ENCODE data around the gene FRMD4A.
A peak's percentile ranks its signal among the peaks of the same experiment; 100 is the strongest.
"Not testable (repeated sequence)": the region's sequence is repeated elsewhere in the genome, so short reads cannot be mapped to it uniquely, and the experiment has no call there.

Gene FRMD4A

DNA sequence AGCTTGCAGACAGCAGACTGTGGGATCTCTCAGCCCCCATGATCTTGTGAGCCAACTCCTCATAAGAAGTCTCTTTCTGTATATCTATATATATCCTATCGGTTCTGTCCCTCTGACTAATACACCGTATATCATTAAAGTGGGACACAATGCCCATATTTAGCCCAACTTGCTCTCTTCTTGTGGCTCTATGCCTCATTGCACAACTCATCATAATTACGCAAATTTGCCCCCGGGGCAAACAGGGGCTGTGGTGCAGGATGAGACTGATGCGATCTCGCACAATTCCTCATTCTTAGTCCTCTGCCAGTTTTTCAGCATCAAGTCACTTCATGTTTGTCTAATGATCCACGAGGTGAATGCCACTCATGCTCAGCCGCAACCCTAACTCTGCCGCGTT is 560.8 kb downstream of the FRMD4A start:
- TF ChIP-seq, protein P1, sequence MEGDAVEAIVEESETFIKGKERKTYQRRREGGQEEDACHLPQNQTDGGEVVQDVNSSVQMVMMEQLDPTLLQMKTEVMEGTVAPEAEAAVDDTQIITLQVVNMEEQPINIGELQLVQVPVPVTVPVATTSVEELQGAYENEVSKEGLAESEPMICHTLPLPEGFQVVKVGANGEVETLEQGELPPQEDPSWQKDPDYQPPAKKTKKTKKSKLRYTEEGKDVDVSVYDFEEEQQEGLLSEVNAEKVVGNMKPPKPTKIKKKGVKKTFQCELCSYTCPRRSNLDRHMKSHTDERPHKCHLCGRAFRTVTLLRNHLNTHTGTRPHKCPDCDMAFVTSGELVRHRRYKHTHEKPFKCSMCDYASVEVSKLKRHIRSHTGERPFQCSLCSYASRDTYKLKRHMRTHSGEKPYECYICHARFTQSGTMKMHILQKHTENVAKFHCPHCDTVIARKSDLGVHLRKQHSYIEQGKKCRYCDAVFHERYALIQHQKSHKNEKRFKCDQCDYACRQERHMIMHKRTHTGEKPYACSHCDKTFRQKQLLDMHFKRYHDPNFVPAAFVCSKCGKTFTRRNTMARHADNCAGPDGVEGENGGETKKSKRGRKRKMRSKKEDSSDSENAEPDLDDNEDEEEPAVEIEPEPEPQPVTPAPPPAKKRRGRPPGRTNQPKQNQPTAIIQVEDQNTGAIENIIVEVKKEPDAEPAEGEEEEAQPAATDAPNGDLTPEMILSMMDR (conservative IDR thresholded peaks at IDR 0.05) = no peak
- H3K27ac ChIP-seq = no peak overlapping the region

DNA sequence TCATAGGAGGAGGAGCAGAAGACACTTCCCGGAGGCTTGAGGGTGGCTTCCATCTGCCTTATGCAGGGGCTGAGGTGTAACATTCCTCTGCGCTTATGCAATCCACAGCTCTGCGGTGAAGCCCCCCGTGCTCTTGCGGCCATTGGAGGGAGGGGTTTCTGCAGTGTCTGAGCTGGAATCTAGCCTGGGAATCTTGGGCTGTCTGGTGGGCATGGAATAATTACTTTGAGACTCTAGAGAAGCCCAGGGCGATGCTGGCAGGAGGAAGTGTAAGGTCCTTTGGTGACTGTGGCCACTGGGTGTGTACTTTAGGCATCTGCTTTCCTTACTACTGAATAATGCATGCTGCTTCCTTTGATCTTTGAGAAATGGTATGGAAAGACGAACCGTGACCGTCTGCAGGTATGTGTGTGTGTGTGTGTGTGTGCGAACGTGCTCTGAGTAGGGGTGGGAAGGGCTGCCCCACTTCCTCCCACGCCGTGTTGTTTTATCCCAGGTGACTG is 563.0 kb downstream of the FRMD4A start:
- TF ChIP-seq, protein P1 (conservative IDR thresholded peaks at IDR 0.05) = no peak
- no peak overlapping the region for H3K27ac ChIP-seq

DNA sequence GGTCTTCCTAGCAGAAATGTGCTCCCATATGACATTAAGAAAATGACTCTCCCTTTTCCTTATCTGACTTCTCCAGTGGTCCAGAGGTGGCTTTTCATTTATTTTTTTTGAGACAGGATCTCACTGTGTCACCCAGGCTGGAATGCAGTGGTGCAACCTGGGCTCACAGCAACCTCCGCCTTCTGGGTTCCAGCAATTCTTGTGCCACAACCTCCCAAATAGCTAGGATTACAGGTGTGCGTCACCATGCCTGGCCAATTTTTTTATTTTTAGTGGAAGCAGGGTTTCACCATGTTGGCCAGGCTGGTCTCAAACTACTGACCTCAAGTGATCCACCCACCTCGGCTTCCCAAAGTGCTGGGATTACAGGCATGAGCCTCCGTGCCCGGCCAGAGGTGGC is 563.6 kb downstream of the FRMD4A start:
- not testable (repeated sequence) for H3K27ac ChIP-seq

DNA sequence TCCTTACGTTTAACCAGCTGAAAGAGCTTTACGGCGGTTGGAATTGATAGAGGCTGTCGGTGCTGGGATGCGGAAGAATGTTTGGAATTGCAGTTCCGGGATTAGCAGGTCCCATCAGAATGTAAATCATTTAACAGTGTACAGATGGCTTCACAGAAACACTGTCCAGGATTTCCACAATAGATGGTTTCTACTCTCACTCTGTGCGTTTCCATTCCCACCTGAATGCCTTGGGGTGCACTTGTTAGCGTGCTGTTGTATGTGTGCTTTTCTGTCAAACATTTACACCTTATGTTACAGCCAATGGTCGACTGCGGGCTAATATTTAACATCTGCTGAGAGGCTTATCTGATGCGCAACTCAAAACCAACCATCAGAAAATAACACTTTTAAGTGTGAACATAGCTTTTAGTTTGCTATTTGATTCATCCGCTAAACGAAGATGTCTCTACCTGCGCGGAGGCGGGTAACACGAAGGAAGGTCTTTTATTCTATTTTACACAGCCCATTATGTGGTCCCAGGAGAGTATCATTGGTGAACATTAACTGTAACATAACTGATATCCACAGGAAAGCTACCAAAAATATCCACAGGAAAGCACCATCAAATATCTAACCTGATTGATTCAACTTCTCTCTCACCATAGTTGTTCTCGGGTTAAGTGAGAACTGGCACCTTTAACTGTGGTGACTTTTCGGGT is 564.9 kb downstream of the FRMD4A start:
- peak overlapping the region; percentile 33; the same call in 1 of the 2 replicates for H3K27ac ChIP-seq
- TF ChIP-seq, protein P1 (conservative IDR thresholded peaks at IDR 0.05) = no peak

DNA sequence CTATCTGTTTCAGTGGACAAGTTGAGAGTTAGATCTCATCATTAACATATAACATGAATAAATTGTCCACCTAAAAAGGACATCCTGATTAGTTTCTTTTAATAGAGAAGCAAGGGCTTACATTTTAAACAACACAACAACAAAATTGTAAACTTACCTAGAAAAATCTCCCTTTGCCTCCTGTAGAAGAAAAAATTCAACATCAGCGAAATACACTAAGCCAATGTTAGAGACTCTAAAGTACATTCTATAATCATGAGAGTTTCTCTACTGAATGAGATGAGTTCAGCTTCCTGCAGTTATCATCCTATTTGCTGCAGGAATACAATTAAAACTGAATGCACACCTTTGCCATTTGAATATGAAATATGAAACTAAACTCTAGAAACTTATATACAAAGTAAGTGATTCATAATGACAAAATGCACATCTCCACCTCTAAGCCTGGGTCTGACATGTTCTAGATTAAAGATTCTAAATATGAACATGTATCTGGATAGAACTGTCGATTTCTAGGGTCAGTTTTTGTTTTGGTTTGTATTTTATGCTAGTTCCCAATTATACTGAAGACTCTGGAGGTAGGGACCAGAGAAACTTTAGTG is 569.1 kb downstream of the FRMD4A start:
- TF ChIP-seq, protein P1 (conservative IDR thresholded peaks at IDR 0.05) = no peak
- H3K27ac ChIP-seq = no peak overlapping the region

DNA sequence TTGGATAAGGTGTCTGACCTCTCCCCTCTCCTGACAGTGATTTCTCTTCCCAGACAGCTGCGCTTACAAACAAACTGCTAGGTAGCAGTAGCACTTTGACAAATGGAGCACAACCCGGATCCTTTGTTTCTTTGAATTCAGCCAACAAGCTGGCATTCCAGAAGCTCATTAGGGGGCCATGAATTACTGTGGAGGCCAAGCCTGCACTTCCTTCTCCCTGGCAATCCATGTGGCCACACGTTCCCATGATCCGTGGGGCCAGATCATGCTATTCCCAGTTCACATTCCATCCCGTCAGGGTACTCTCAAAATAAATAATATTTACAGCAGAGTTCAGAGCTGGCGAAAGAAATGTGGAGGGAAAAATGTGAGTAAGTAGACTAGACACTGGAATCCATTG is 571.6 kb downstream of the FRMD4A start:
- no peak overlapping the region for H3K27ac ChIP-seq
- TF ChIP-seq, protein P1 (conservative IDR thresholded peaks at IDR 0.05) = no peak

DNA sequence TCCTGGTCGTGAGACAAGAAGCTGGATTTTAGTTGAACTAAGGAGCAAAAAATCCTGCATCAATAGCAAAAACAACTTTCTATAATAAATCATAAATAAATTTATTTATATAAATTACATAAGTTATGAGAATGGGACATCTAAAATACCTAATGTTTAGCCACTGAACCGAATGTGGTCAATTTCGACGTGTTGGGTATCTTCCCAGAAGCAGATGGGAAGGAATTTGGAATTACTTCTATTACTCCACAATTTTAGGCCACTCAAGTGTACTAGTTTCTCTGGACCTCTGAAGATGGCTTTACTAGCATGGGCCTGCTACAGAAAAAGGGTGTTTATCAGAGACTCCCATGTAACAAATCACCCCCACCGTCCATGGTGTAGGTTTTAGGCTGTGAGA is 572.0 kb downstream of the FRMD4A start:
- TF ChIP-seq, protein P1 (conservative IDR thresholded peaks at IDR 0.05) = no peak
- H3K27ac ChIP-seq = no peak overlapping the region

DNA sequence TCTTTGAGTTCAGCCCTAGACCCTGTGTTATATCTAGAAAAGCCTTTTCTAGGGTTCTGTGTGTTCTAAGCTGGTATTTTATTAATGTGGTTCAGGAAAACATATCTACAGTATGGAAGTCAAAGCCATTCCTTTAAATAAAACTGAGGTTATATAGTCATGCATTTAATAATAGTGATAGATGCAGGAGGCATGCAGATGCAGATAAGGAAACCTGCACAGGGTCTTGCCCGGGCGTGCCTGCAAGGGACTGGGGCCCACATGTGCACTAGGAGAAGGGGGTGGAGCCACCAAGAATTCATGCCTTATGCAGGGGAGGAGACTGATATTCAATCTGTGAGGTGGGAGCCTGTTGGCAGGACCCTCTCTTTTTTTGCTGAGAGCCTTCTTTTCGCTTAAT is 572.4 kb downstream of the FRMD4A start:
- TF ChIP-seq, protein P1 (conservative IDR thresholded peaks at IDR 0.05) = no peak
- no peak overlapping the region for H3K27ac ChIP-seq

Measured in VCaP (cell line).